WTC11 (cell line): Measurements from ENCODE around the gene LYRM2. TPM values are rescaled to one million over a fixed set of nuclear protein-coding genes. Genes with fewer than 3 reads are reported as not detected.

Experiments
- ATAC-seq: fragments of 200-7000 bp; cut with Tn5 transposase; 2 replicates; pipeline ENCODE4 v1.10.0; 2021; ENCODE audit warnings: mild to moderate bottlenecking, moderate library complexity
- CTCF ChIA-PET: fragments of 300-600 bp; sonication (Branson Sonifier 250); formaldehyde crosslinking; loops from one replicate; lab custom pipeline; 2021; ENCODE audit warnings: antibody characterized with exemption; lab: Charles Lee
- POLR2A ChIA-PET: fragments of 350-600 bp; sonication (Branson Sonifier 250); formaldehyde crosslinking; loops from one replicate; lab custom pipeline; 2021; ENCODE audit warnings: antibody characterized with exemption; lab: Charles Lee
- DNase-seq: peaks from one replicate; pipeline ENCODE4 v3.0.0; 2021; ENCODE audit warnings: low spot score
- H3K27ac Mint-ChIP-seq: 2 replicates; pipeline ENCODE4 v1.8.0; 2021; ENCODE audit warnings: mixed read lengths
- H3K27me3 Mint-ChIP-seq: 2 replicates; pipeline ENCODE4 v1.8.0; 2021; ENCODE audit warnings: low read depth, mild to moderate bottlenecking, moderate library complexity, mixed read lengths
- H3K36me3 Mint-ChIP-seq: 2 replicates; pipeline ENCODE4 v1.8.0; 2021; ENCODE audit warnings: mixed read lengths
- H3K4me1 Mint-ChIP-seq: 2 replicates; pipeline ENCODE4 v1.8.0; 2022; ENCODE audit warnings: mixed read lengths
- H3K4me3 Mint-ChIP-seq: 2 replicates; pipeline ENCODE4 v1.8.0; 2021; ENCODE audit warnings: mild to moderate bottlenecking, moderate library complexity, mixed read lengths
- H3K9me3 Mint-ChIP-seq: 2 replicates; pipeline ENCODE4 v1.8.0; 2021; ENCODE audit warnings: mixed read lengths
- ATF1 ChIP-seq: sonication (generic); formaldehyde crosslinking; IDR thresholded peaks from 2 replicates; pipeline ENCODE4 v1.8.1; 2023; ENCODE audit warnings: mild to moderate bottlenecking, moderate library complexity, missing genetic modification reagents
- CREM ChIP-seq: sonication (generic); formaldehyde crosslinking; IDR thresholded peaks from 2 replicates; pipeline ENCODE4 v1.8.1; 2022; ENCODE audit warnings: mild to moderate bottlenecking, missing genetic modification reagents, moderate library complexity
- CTCF ChIP-seq: fragments of 200-600 bp; IDR thresholded peaks from 2 replicates; pipeline ENCODE4 v1.8.0; 2022; ENCODE audit warnings: antibody characterized with exemption
- E2F1 ChIP-seq: sonication (generic); formaldehyde crosslinking; IDR thresholded peaks from 2 replicates; pipeline ENCODE4 v1.8.0; 2022; ENCODE audit warnings: mild to moderate bottlenecking, missing genetic modification reagents
- FOXP1 ChIP-seq: sonication (generic); formaldehyde crosslinking; IDR thresholded peaks from 2 replicates; pipeline ENCODE4 v1.8.0; 2022; ENCODE audit warnings: missing genetic modification reagents, mild to moderate bottlenecking, moderate library complexity, borderline replicate concordance
- IRF2 ChIP-seq: sonication (generic); formaldehyde crosslinking; IDR thresholded peaks from 2 replicates; pipeline ENCODE4 v1.8.0; 2022; ENCODE audit warnings: low read depth, missing genetic modification reagents, borderline replicate concordance
- NR1H2 ChIP-seq: sonication (generic); formaldehyde crosslinking; IDR thresholded peaks from 2 replicates; pipeline ENCODE4 v1.9.0; 2021; ENCODE audit warnings: mild to moderate bottlenecking, moderate library complexity, missing genetic modification reagents
- PRDM15 ChIP-seq: sonication (generic); formaldehyde crosslinking; IDR thresholded peaks from 2 replicates; pipeline ENCODE4 v1.8.0; 2022; ENCODE audit warnings: missing genetic modification reagents
- PRRX2 ChIP-seq: fragments of 250-450 bp; sonication (Bioruptor Pico); IDR thresholded peaks from 2 replicates; pipeline ENCODE4 v1.8.0; 2021; ENCODE audit warnings: mild to moderate bottlenecking
- STAT6 ChIP-seq: sonication (generic); formaldehyde crosslinking; conservative IDR thresholded peaks from 2 replicates; pipeline ENCODE4 v1.8.1; 2023; ENCODE audit warnings: mild to moderate bottlenecking, low read depth, missing genetic modification reagents, moderate library complexity
- TEAD4 ChIP-seq: sonication (generic); formaldehyde crosslinking; IDR thresholded peaks from 2 replicates; pipeline ENCODE4 v1.8.0; 2022; ENCODE audit warnings: mild to moderate bottlenecking, missing genetic modification reagents
- USF2 ChIP-seq: sonication (generic); formaldehyde crosslinking; IDR thresholded peaks from 2 replicates; pipeline ENCODE4 v1.8.1; 2023; ENCODE audit warnings: mild to moderate bottlenecking, missing genetic modification reagents, moderate library complexity
- ZNF219 ChIP-seq: sonication (generic); formaldehyde crosslinking; IDR thresholded peaks from 2 replicates; pipeline ENCODE4 v1.8.0; 2023; ENCODE audit warnings: missing genetic modification reagents, mild to moderate bottlenecking, borderline replicate concordance
- ZNF263 ChIP-seq: sonication (generic); formaldehyde crosslinking; IDR thresholded peaks from 2 replicates; pipeline ENCODE4 v1.8.1; 2022; ENCODE audit warnings: low read depth, mild to moderate bottlenecking, moderate library complexity, missing genetic modification reagents
- ZNF396 ChIP-seq: fragments of 250-450 bp; sonication (Bioruptor Pico); IDR thresholded peaks from 2 replicates; pipeline ENCODE4 v1.8.0; 2021; ENCODE audit warnings: mild to moderate bottlenecking, moderate library complexity, borderline replicate concordance
- ZNF423 ChIP-seq: fragments of 250-450 bp; sonication (Bioruptor Pico); IDR thresholded peaks from 2 replicates; pipeline ENCODE4 v2.1.2; 2022; ENCODE audit warnings: mild to moderate bottlenecking, moderate library complexity
- total RNA-seq: library from RNA; stranded (reverse); gene quantifications from 3 replicates; pipeline ENCODE4 v1.2.3, GENCODE V29; 2021

The LYRM2 gene
- total RNA-seq, 1 experiment from 2014 or later, result 22.2 TPM

- TF ChIP-seq CTCF (no peak), USF2 (CRISPR knock-in tag) (no peak), ZNF423 (CRISPR knock-in tag) (no peak)
- H3K4me3 Mint-ChIP-seq, result no peak overlapping the region
- peaks cover 10% of the 10 kb centered on the region for H3K27me3 Mint-ChIP-seq
- H3K9me3 Mint-ChIP-seq, result peaks cover 25% of the 10 kb centered on the region
- peaks cover 25% of the 10 kb centered on the region for H3K4me1 Mint-ChIP-seq
- ChIA-PET POLR2A (no interaction called here), CTCF (interaction anchor here (1.2 kb wide), 1 partner anchor 58 kb away, joined by 3 read pairs; no protein-coding TSS in a partner anchor)
- H3K27ac Mint-ChIP-seq, result no peak overlapping the region
- ATAC-seq, result no peak
- DNase-seq, result no peak
- H3K36me3 Mint-ChIP-seq, result peaks cover 17% of the 10 kb centered on the region
Observed at GRCh38 chr6:89554106-89554505, 84.4 kb downstream of the LYRM2 start.

- ATAC-seq, result no peak
- H3K36me3 Mint-ChIP-seq, result peaks cover 16% of the 10 kb centered on the region
Observed at GRCh38 chr6:89553431-89553830, 85.1 kb downstream of the LYRM2 start.

More at GRCh38 chr6:89553431-89553830, 85.1 kb downstream of the LYRM2 start:
- TF ChIP-seq ZNF263 (CRISPR knock-in tag), result no peak
- no peak for TF ChIP-seq ZNF396 (CRISPR knock-in tag)
- no peak for TF ChIP-seq TEAD4 (CRISPR knock-in tag)
- TF ChIP-seq FOXP1 (CRISPR knock-in tag), result no peak
- TF ChIP-seq IRF2 (CRISPR knock-in tag), result no peak
- TF ChIP-seq NR1H2, result no peak
- no peak for TF ChIP-seq ATF1
- no peak for TF ChIP-seq CREM (CRISPR knock-in tag)
- TF ChIP-seq STAT6, result no peak
- no peak for TF ChIP-seq ZNF219 (CRISPR knock-in tag)
- no peak for TF ChIP-seq PRDM15 (CRISPR knock-in tag)
- TF ChIP-seq PRRX2 (CRISPR knock-in tag), result no peak
- no peak for TF ChIP-seq E2F1 (CRISPR knock-in tag)
- H3K4me1 Mint-ChIP-seq, result peaks cover 25% of the 10 kb centered on the region
- no peak overlapping the region for H3K4me3 Mint-ChIP-seq
- no peak for DNase-seq
- H3K27me3 Mint-ChIP-seq, result peaks cover 10% of the 10 kb centered on the region
- H3K27ac Mint-ChIP-seq, result no peak overlapping the region
- ChIA-PET CTCF (interaction anchor here (1.2 kb wide), 1 partner anchor 59 kb away, joined by 3 read pairs; no protein-coding TSS in a partner anchor), POLR2A (no interaction called here)
- peaks cover 18% of the 10 kb centered on the region for H3K9me3 Mint-ChIP-seq
